Heart right ventricle (tissue), 16 donors: Measurements from ENCODE around the gene ZNF138. TPM values are rescaled to one million over a fixed set of nuclear protein-coding genes. Genes with fewer than 3 reads are reported as not detected.

Experiments
- ATAC-seq, 8 donors: fragments of 200-7000 bp; cut with Tn5 transposase; one replicate each; pipeline ENCODE4 v1.9.1; 2020; ENCODE audit warnings: mild to moderate bottlenecking in 8 of 8, moderate library complexity in 8 of 8, moderate number of reproducible peaks in 1 of 8
- DNase-seq, 2 donors: peaks; one replicate each; pipeline ENCODE4 v3.0.0-alpha.2; 2020
- H3K27ac ChIP-seq, 10 donors: fragments of 200-600 bp; sonication (generic) in 2 of 10; one replicate each; pipeline versions ENCODE4 v1.5.0 to v1.8.0; 2020 to 2022; ENCODE audit warnings: mild to moderate bottlenecking in 3 of 10
- H3K27me3 ChIP-seq, 7 donors: fragments of 200-600 bp; one replicate each; pipeline ENCODE4 v1.8.0; 2021 to 2022; ENCODE audit warnings: mild to moderate bottlenecking in 2 of 7
- H3K36me3 ChIP-seq, 9 donors: fragments of 200-600 bp; sonication (generic) in 1 of 9; one replicate each; pipeline versions ENCODE4 v1.5.0 to v1.8.0; 2020 to 2022; ENCODE audit warnings: mild to moderate bottlenecking in 2 of 9
- H3K4me1 ChIP-seq, 9 donors: fragments of 200-600 bp; sonication (generic) in 1 of 9; one replicate each; pipeline versions ENCODE4 v1.5.0 to v1.8.0; 2020 to 2022; ENCODE audit warnings: mild to moderate bottlenecking in 4 of 9
- H3K4me3 ChIP-seq, 10 donors: fragments of 200-600 bp; sonication (generic) in 2 of 10; one replicate each; pipeline versions ENCODE4 v1.5.0 to v1.8.0; 2020 to 2022; ENCODE audit warnings: mild to moderate bottlenecking in 7 of 10, moderate library complexity in 2 of 10
- H3K9me3 ChIP-seq, 11 donors: fragments of 200-600 bp in 10 of 11; sonication (generic) in 2 of 11; one replicate each; pipeline versions ENCODE4 v1.5.0 to v1.8.0; 2013 to 2022; ENCODE audit warnings: mild to moderate bottlenecking in 2 of 11, control low read depth in 1 of 11, moderate library complexity in 1 of 11
- WGBS, 2 donors: extraction: QIAGEN DNeasy Blood & Tissue Kit; methylation state at CpG; one replicate each; pipeline ENCODE4 v1.1.7; 2013; ENCODE audit warnings: inconsistent platforms in 1 of 2; 5-methylcytosine and 5-hydroxymethylcytosine counted together
- intact Hi-C, 10 donors: fragments of 100-400 bp; cut with DNase I; formaldehyde crosslinking; loops; one replicate each; pipeline versions ENCODE4 v1.11.1 to v1.14.2; 2022
- polyA plus RNA-seq, 2 donors: library from polyadenylated mRNA; stranded (reverse); fragments of 200-250 nt; gene quantifications; one replicate each; pipeline ENCODE4 v1.2.3, GENCODE V29; 2013
- total RNA-seq, 10 donors: library from RNA; stranded (reverse); fragmentation: NEBNext Ultra II Directional in 3 of 10; extraction: Animal tissue kit (Norgen Biotek cat#: 25700) in 3 of 10; gene quantifications; one replicate each; pipeline versions ENCODE4 v1.2.1 to v1.2.4, GENCODE V29; 2021 to 2023
- TF ChIP-seq, protein P1 (sequence below), 9 donors: fragments of 200-600 bp; sonication (generic) in 2 of 9; IDR thresholded peaks; one replicate each; pipeline versions ENCODE4 v1.5.0 to v1.8.0; 2021 to 2022; ENCODE audit warnings: antibody characterized with exemption in 9 of 9, mild to moderate bottlenecking in 5 of 9, moderate library complexity in 1 of 9
- donor health status: Arrhythmogenic right ventricular cardiomyopathy.
- donor health status: ischemic (EF 13 %, LVEDD 7.1; RV severe dilation, severe dysfunction).
- donor health status: healthy with polysubstance abuse.
- donor health status: DM: no; HTN: yes; CAD: no.
- donor health status: DM: no; HTN: no; CAD: no.
- donor health status: ischemic (EF 25% LVEDD 6.9; RV normal size, moderate dysfunction).
- donor health status: ischemic (EF 25% LVEDD 5.7; RV mildly dilated, moderate dysfunction).
- donor health status: healthy.
- donor health status: DM: yes; HTN: yes; CAD: no.
- donor health status: Ischemic cardiomyopathy.
- donor health status: ischemic (EF 35%, LVEDD 5.7; RV mildly dilated, moderate dysfunction).
- donor health status: nonischemic (EF 11% LVEDD 7.7; RV severe dilation, severe dysfunction).
- donor health status: DM: yes; HTN: yes; CAD: no.
- donor health status: PGD.
- donor health status: ischemic (EF 29% LVEDD 5.4; RV normal size, mild dysfunction).
- donor health status: nonischemic (EF 23%, LVEDD 6.1; RV moderate dilation, normal function).

The ZNF138 gene
- total and polyA plus RNA-seq, 12 donors, result 1.4 to 9.1 (median 5.1) TPM

DNA sequence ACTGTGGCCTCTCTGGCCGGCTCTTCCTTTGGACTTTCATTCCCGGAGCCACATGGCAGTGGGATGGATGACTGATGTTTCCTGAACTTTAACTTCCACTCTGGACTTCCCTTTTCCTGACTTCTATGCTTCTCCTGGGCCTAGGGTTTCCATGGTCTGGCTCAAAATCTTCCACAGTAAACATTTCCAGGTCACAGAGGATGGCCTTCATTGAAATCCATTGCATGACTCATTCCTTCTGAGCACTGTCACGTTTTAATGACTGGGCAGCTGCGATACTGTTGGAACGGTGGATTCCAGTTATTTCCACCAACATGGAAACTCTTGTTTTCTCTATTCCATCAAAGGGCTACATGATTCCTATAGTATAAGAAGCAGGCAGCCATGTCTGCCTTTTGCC, 84.5 kb downstream of the ZNF138 start:
- ATAC-seq, result no peak

GRCh38 chr7:64879086-64879730, 85.0 kb downstream of the ZNF138 start:
- Histone ChIP-seq H3K9me3 (peaks cover 0 to 38% (median 0%) of the 10 kb centered on the region in 11 donors), H3K4me3 (no peak overlapping the region), H3K27me3 (peaks cover 0 to 30% (median 9%) of the 10 kb centered on the region in 7 donors), H3K27ac (no peak overlapping the region), H3K4me1 (peaks cover 0 to 17% (median 9%) of the 10 kb centered on the region in 9 donors), H3K36me3 (no peaks in the 10 kb centered on the region)
- DNase-seq, result no peak
- no peak for ATAC-seq
- TF ChIP-seq, protein P1, sequence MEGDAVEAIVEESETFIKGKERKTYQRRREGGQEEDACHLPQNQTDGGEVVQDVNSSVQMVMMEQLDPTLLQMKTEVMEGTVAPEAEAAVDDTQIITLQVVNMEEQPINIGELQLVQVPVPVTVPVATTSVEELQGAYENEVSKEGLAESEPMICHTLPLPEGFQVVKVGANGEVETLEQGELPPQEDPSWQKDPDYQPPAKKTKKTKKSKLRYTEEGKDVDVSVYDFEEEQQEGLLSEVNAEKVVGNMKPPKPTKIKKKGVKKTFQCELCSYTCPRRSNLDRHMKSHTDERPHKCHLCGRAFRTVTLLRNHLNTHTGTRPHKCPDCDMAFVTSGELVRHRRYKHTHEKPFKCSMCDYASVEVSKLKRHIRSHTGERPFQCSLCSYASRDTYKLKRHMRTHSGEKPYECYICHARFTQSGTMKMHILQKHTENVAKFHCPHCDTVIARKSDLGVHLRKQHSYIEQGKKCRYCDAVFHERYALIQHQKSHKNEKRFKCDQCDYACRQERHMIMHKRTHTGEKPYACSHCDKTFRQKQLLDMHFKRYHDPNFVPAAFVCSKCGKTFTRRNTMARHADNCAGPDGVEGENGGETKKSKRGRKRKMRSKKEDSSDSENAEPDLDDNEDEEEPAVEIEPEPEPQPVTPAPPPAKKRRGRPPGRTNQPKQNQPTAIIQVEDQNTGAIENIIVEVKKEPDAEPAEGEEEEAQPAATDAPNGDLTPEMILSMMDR (IDR thresholded peaks at IDR 0.05), result no peak
- 71 to 76% methylated on average over 9 of the region's 9 CpGs for WGBS, 2 donors
- intact Hi-C loops, result no loop called here

More for the DNA sequence above, 84.5 kb downstream of the ZNF138 start:
- peaks cover 0 to 17% (median 9%) of the 10 kb centered on the region in 9 donors for H3K4me1 ChIP-seq
- H3K36me3 ChIP-seq, result no peaks in the 10 kb centered on the region
- H3K9me3 ChIP-seq, result peaks cover 0 to 38% (median 0%) of the 10 kb centered on the region in 11 donors
- no peak for DNase-seq
- H3K27me3 ChIP-seq, result peaks cover 0 to 25% (median 12%) of the 10 kb centered on the region in 7 donors
- no peak overlapping the region for H3K27ac ChIP-seq
- 77% methylated on average over 5 of the region's 5 CpGs for WGBS, 2 donors
- intact Hi-C loops, result no loop called here
- H3K4me3 ChIP-seq, result no peak overlapping the region
- TF ChIP-seq, protein P1 (IDR thresholded peaks at IDR 0.05), result no peak

- DNase-seq (no peak), ATAC-seq (no peak)
- H3K4me1 ChIP-seq, result peaks cover 0 to 17% (median 9%) of the 10 kb centered on the region in 9 donors
- intact Hi-C loops, result loop anchor here in 1 of 10 donors (10.0 kb wide), 1 partner anchor 565 kb away; the partner anchor contains the start of gene ZNF736
- H3K27ac ChIP-seq, result no peak overlapping the region
- H3K36me3 ChIP-seq, result no peaks in the 10 kb centered on the region
- 92 to 94% methylated on average over 17 of the region's 17 CpGs for WGBS, 2 donors
- TF ChIP-seq, protein P1 (IDR thresholded peaks at IDR 0.05), result no peak
- H3K4me3 ChIP-seq, result no peak overlapping the region
- H3K9me3 ChIP-seq, result peaks cover 0 to 35% (median 0%) of the 10 kb centered on the region in 11 donors
- peaks cover 0 to 30% (median 7%) of the 10 kb centered on the region in 7 donors for H3K27me3 ChIP-seq
Measured at GRCh38 chr7:64879800-64880199, 85.6 kb downstream of the ZNF138 start.

GRCh38 chr7:64880322-64881297, 86.4 kb downstream of the ZNF138 start:
- TF ChIP-seq, protein P1 (IDR thresholded peaks at IDR 0.05), result no peak
- intact Hi-C loops, result loop anchor here in 1 of 10 donors (10.0 kb wide), 1 partner anchor 566 kb away; the partner anchor contains the start of gene ZNF736
- Histone ChIP-seq H3K4me3 (no peak overlapping the region), H3K36me3 (no peaks in the 10 kb centered on the region), H3K4me1 (peaks cover 0 to 17% (median 9%) of the 10 kb centered on the region in 9 donors), H3K27me3 (peaks cover 0 to 22% (median 7%) of the 10 kb centered on the region in 7 donors), H3K9me3 (peaks cover 0 to 30% (median 0%) of the 10 kb centered on the region in 11 donors), H3K27ac (no peak overlapping the region)
- ATAC-seq (no peak), DNase-seq (no peak)
- 96 to 97% methylated on average over 38 of the region's 38 CpGs for WGBS, 2 donors
